SK-N-SH (cell line): Measurements from ENCODE around the gene CHRM4. TPM values are rescaled to one million over a fixed set of nuclear protein-coding genes. Genes with fewer than 3 reads are reported as not detected.

ENCODE experiments used
- CTCF ChIA-PET: fragments of 300-600, 350-600 bp; formaldehyde crosslinking; extraction: SDS; loops from one replicate; lab custom pipeline; 2021; lab: Yijun Ruan, JAX
- POLR2A ChIA-PET: fragments of 350-600 bp; sonication (Branson Sonifier 250); formaldehyde crosslinking; extraction: SDS; loops from one replicate; lab custom pipeline; 2020; ENCODE audit warnings: antibody characterized with exemption, inconsistent platforms; lab: Yijun Ruan, JAX
- DNase-seq: peaks from one replicate; pipeline ENCODE4 v3.0.0; 2012
- H2AFZ ChIP-seq: fragments of 200-600 bp; sonication (generic); 2 replicates; pipeline ENCODE4 v1.8.1; 2016; ENCODE audit warnings: antibody characterized with exemption, mild to moderate bottlenecking, low read depth
- H3F3A ChIP-seq: fragments of 200-600 bp; sonication (generic); replicated peaks from 2 replicates; pipeline ENCODE3; 2016; ENCODE audit warnings: antibody characterized with exemption, mild to moderate bottlenecking; ENCODE audit not compliant: insufficient read depth
- H3K27ac ChIP-seq, 2 experiments: fragments of 200-500 bp in 1 of 2; fragments of 200-600 bp in 1 of 2; sonication (Bioruptor generic) in 1 of 2; sonication (generic), shearing (Covaris generic) in 1 of 2; 2 replicates each; pipeline versions ENCODE4 v1.5.1 to v1.6.1; 2014 to 2016; ENCODE audit warnings: low read depth in 2 of 2, inconsistent platforms in 1 of 2, low read length in 1 of 2, mild to moderate bottlenecking in 1 of 2, mixed read lengths in 1 of 2
- H3K27me3 ChIP-seq: fragments of 200-600 bp; sonication (generic), shearing (Covaris generic); 2 replicates; pipeline ENCODE4 v1.6.1; 2016; ENCODE audit warnings: mixed run types; ENCODE audit not compliant: insufficient read depth
- H3K36me3 ChIP-seq, 2 experiments: fragments of 200-500 bp in 1 of 2; fragments of 200-600 bp in 1 of 2; sonication (Bioruptor generic) in 1 of 2; sonication (generic) in 1 of 2; replicated peaks in 1 of 2; 2 replicates each; pipeline versions ENCODE3 to v1.5.1; 2014 to 2016; ENCODE audit warnings: low read length in 1 of 2, mild to moderate bottlenecking in 1 of 2; ENCODE audit not compliant: insufficient read depth in 2 of 2, control insufficient read depth in 1 of 2
- H3K4me1 ChIP-seq, 2 experiments: fragments of 200-500 bp in 1 of 2; fragments of 200-600 bp in 1 of 2; sonication (Bioruptor generic) in 1 of 2; sonication (generic), shearing (Covaris generic) in 1 of 2; 2 replicates each; pipeline versions ENCODE4 v1.5.1 to v1.6.1; 2014 to 2016; ENCODE audit warnings: low read depth in 1 of 2, low read length in 1 of 2, mixed run types in 1 of 2; ENCODE audit not compliant: insufficient read depth in 2 of 2, control insufficient read depth in 1 of 2
- H3K4me2 ChIP-seq: fragments of 200-600 bp; sonication (generic), shearing (Covaris generic); 2 replicates; pipeline ENCODE4 v1.6.1; 2017; ENCODE audit warnings: mixed run types
- H3K4me3 ChIP-seq, 2 experiments: fragments of 200-500 bp in 1 of 2; fragments of 200-600 bp in 1 of 2; sonication (Bioruptor generic) in 1 of 2; sonication (generic), shearing (Covaris generic) in 1 of 2; 2 replicates each; pipeline versions ENCODE4 v1.5.1 to v1.8.1; 2014 to 2016; ENCODE audit warnings: low read depth in 2 of 2, inconsistent platforms in 1 of 2, low read length in 1 of 2, mild to moderate bottlenecking in 1 of 2, mixed read lengths in 1 of 2, moderate library complexity in 1 of 2
- H3K79me2 ChIP-seq: fragments of 200-600 bp; sonication (generic); 2 replicates; pipeline ENCODE4 v1.8.1; 2017; ENCODE audit warnings: mild to moderate bottlenecking; ENCODE audit not compliant: insufficient read depth
- H3K9ac ChIP-seq: fragments of 200-600 bp; sonication (generic); 2 replicates; pipeline ENCODE4 v1.6.1; 2017; ENCODE audit warnings: mixed run types
- H3K9me2 ChIP-seq: fragments of 200-600 bp; sonication (generic); 2 replicates; pipeline ENCODE4 v1.6.1; 2017; ENCODE audit warnings: mixed run types
- H3K9me3 ChIP-seq: fragments of 200-600 bp; sonication (generic); 2 replicates; pipeline ENCODE4 v1.6.1; 2017; ENCODE audit warnings: mixed run types, mild to moderate bottlenecking, moderate library complexity
- H4K20me1 ChIP-seq: fragments of 200-600 bp; sonication (generic); 2 replicates; pipeline ENCODE4 v1.6.1; 2017; ENCODE audit warnings: mild to moderate bottlenecking, mixed run types; ENCODE audit not compliant: insufficient read depth
- ELF1 ChIP-seq: IDR thresholded peaks from 2 replicates; pipeline ENCODE4 v1.4.0; 2012
- FOXJ3 ChIP-seq: sonication (generic); formaldehyde crosslinking; IDR thresholded peaks from 2 replicates; pipeline ENCODE4 v1.5.1; 2020; ENCODE audit warnings: mild to moderate bottlenecking, missing genetic modification reagents
- FOXM1 ChIP-seq: IDR thresholded peaks from 2 replicates; pipeline ENCODE4 v1.4.0; 2012; ENCODE audit warnings: low read depth, mild to moderate bottlenecking
- JUND ChIP-seq: IDR thresholded peaks from 2 replicates; pipeline ENCODE4 v1.4.0; 2012
- MXI1 ChIP-seq: IDR thresholded peaks from 2 replicates; pipeline ENCODE4 v1.6.1; 2012; ENCODE audit warnings: mild to moderate bottlenecking, low read depth, low read length, improper control_type of control experiment
- NFIC ChIP-seq: IDR thresholded peaks from 2 replicates; pipeline ENCODE4 v1.4.0; 2012; ENCODE audit warnings: borderline replicate concordance
- NRF1 ChIP-seq: IDR thresholded peaks from 2 replicates; pipeline ENCODE4 v1.6.1; 2012; ENCODE audit warnings: low read depth, mild to moderate bottlenecking, low read length
- POLR2AphosphoS5 ChIP-seq: IDR thresholded peaks from 2 replicates; pipeline ENCODE4 v1.6.1; 2012; ENCODE audit warnings: low read depth, low read length
- RAD21 ChIP-seq: IDR thresholded peaks from 2 replicates; pipeline ENCODE4 v1.6.1; 2012; ENCODE audit warnings: mild to moderate bottlenecking, low read length
- RFX5 ChIP-seq: IDR thresholded peaks from 2 replicates; pipeline ENCODE4 v1.6.1; 2012; ENCODE audit warnings: mild to moderate bottlenecking, improper control_type of control experiment, low read length
- SMC3 ChIP-seq: IDR thresholded peaks from 2 replicates; pipeline ENCODE4 v1.6.1; 2012; ENCODE audit warnings: low read depth, low read length, improper control_type of control experiment
- TAF1 ChIP-seq: IDR thresholded peaks from 2 replicates; pipeline ENCODE4 v1.6.1; 2012; ENCODE audit warnings: low read depth, mild to moderate bottlenecking, low read length, moderate library complexity, borderline replicate concordance
- TCF12 ChIP-seq: IDR thresholded peaks from 2 replicates; pipeline ENCODE4 v1.4.0; 2012
- TEAD4 ChIP-seq: IDR thresholded peaks from 2 replicates; pipeline ENCODE4 v1.4.0; 2012; ENCODE audit warnings: mild to moderate bottlenecking, borderline replicate concordance; ENCODE audit not compliant: insufficient read depth
- YY1 ChIP-seq: IDR thresholded peaks from 2 replicates; pipeline ENCODE4 v1.4.0; 2012; ENCODE audit warnings: low read depth, mild to moderate bottlenecking
- WGBS: methylation state at CpG from one replicate; pipeline ENCODE4 v1.1.6; 2017; ENCODE audit warnings: low lambda C conversion rate; 5-methylcytosine and 5-hydroxymethylcytosine counted together
- polyA plus RNA-seq, 3 experiments: library from polyadenylated mRNA; depleted of rRNA; stranded (reverse); fragments of >200 nt; gene quantifications; 2 replicates each; pipeline ENCODE4 v1.2.3, GENCODE V29; 2012
- TF ChIP-seq, protein P1 (sequence below): fragments of 150-350 bp; IDR thresholded peaks from 2 replicates; pipeline ENCODE4 v1.6.1; 2017; ENCODE audit warnings: antibody characterized with exemption, low read length, low read depth, borderline replicate concordance
- TF ChIP-seq, protein P2 (sequence below): IDR thresholded peaks from 2 replicates; pipeline ENCODE4 v1.4.0; 2012; ENCODE audit warnings: low read depth, borderline replicate concordance
- TF ChIP-seq, protein P3 (sequence below): IDR thresholded peaks from 2 replicates; pipeline ENCODE4 v1.6.1; 2012; ENCODE audit warnings: mild to moderate bottlenecking, low read depth, low read length, moderate library complexity
- TF ChIP-seq, protein P4 (sequence below): fragments of 150-350 bp; IDR thresholded peaks from 2 replicates; pipeline ENCODE4 v1.6.1; 2016; ENCODE audit warnings: mild to moderate bottlenecking, low read depth, low read length
- TF ChIP-seq, protein P5 (sequence below): IDR thresholded peaks from 2 replicates; pipeline ENCODE4; 2012
- TF ChIP-seq, protein P6 (sequence below): fragments of 200-600 bp; sonication (generic); IDR thresholded peaks from 2 replicates; pipeline ENCODE4 v1.6.1; 2017; ENCODE audit warnings: antibody characterized with exemption, mild to moderate bottlenecking, moderate library complexity

The CHRM4 gene
- polyA plus RNA-seq, 1 of the 3 experiments (the other 2 are of a cell fraction) = 0.26 TPM

DNA sequence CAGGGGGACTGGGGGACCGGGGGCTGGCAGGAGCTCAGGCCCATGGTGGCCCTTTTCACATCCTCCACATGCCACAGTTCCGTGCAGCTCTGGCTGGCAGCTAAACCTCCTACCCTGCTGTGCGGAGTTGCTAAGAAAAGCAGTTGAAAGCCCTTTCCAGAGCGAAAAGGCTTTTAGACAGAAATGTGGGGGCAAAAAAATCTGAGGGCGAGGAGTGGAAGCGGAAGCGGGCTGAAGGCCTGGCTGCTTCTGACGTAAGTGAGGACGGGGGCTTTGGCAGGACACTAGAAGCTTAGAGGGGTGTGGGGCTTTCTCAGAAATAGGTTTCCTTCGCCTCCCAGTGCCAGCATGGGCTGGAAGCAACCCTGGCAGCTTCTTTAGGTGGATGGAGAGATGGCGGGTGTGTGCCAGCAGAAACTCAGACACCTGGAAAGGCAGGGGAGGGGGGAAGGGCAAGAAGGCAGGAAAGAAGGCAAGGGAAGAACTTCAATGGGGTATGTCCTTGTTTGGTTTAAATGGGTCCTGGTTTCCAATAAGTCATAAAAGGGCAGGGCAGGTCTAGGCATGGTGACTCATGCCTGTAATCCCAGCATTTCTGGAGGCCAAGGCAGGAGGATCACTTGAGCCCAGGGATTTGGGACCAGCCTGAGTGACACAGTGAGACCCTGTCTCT is 55.5 kb downstream of the CHRM4 start (continued):
- TF ChIP-seq YY1 = no peak
- TF ChIP-seq MXI1 = no peak
- TF ChIP-seq, all 33 proteins: peak for 0

DNA sequence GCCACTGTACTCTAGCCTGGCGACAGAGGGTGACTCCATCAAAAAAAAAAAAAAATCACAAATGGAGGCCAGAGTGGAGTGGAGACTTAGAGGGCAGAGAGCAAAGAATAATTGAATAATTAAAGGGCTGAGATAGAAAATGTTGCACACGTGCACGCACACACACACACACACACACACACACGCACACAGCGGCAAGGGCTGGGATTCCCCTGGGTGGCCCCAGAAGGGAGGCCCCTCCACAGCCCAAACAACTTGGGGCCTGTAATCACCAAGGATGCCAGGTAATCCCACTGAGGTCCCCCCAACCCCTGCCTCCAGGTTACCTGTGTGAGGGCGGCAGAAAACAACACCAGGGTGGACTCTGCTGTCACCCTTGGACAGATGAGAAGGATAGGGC is 56.3 kb downstream of the CHRM4 start:
- CTCF ChIA-PET = interaction anchor here (0.9 to 3.7 kb wide), 4 partner anchors 14 to 48 kb away, joined by 4 to 11 read pairs (median 5); no protein-coding TSS in a partner anchor
- H3K79me2 ChIP-seq = no peaks in the 10 kb centered on the region

More for the DNA sequence above, 56.3 kb downstream of the CHRM4 start:
- TF ChIP-seq, protein P1, sequence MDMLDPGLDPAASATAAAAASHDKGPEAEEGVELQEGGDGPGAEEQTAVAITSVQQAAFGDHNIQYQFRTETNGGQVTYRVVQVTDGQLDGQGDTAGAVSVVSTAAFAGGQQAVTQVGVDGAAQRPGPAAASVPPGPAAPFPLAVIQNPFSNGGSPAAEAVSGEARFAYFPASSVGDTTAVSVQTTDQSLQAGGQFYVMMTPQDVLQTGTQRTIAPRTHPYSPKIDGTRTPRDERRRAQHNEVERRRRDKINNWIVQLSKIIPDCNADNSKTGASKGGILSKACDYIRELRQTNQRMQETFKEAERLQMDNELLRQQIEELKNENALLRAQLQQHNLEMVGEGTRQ = no peak
- TF ChIP-seq NFIC = no peak
- no peak for TF ChIP-seq FOXJ3 (CRISPR knock-in tag)
- TF ChIP-seq, protein P2, sequence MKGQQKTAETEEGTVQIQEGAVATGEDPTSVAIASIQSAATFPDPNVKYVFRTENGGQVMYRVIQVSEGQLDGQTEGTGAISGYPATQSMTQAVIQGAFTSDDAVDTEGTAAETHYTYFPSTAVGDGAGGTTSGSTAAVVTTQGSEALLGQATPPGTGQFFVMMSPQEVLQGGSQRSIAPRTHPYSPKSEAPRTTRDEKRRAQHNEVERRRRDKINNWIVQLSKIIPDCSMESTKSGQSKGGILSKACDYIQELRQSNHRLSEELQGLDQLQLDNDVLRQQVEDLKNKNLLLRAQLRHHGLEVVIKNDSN = no peak
- no peak for TF ChIP-seq TEAD4
- TF ChIP-seq NRF1 = no peak
- TF ChIP-seq TAF1 = no peak
- TF ChIP-seq, protein P3, sequence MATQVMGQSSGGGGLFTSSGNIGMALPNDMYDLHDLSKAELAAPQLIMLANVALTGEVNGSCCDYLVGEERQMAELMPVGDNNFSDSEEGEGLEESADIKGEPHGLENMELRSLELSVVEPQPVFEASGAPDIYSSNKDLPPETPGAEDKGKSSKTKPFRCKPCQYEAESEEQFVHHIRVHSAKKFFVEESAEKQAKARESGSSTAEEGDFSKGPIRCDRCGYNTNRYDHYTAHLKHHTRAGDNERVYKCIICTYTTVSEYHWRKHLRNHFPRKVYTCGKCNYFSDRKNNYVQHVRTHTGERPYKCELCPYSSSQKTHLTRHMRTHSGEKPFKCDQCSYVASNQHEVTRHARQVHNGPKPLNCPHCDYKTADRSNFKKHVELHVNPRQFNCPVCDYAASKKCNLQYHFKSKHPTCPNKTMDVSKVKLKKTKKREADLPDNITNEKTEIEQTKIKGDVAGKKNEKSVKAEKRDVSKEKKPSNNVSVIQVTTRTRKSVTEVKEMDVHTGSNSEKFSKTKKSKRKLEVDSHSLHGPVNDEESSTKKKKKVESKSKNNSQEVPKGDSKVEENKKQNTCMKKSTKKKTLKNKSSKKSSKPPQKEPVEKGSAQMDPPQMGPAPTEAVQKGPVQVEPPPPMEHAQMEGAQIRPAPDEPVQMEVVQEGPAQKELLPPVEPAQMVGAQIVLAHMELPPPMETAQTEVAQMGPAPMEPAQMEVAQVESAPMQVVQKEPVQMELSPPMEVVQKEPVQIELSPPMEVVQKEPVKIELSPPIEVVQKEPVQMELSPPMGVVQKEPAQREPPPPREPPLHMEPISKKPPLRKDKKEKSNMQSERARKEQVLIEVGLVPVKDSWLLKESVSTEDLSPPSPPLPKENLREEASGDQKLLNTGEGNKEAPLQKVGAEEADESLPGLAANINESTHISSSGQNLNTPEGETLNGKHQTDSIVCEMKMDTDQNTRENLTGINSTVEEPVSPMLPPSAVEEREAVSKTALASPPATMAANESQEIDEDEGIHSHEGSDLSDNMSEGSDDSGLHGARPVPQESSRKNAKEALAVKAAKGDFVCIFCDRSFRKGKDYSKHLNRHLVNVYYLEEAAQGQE = no peak
- no peak for TF ChIP-seq TCF12
- TF ChIP-seq ELF1 = no peak
- TF ChIP-seq, protein P4, sequence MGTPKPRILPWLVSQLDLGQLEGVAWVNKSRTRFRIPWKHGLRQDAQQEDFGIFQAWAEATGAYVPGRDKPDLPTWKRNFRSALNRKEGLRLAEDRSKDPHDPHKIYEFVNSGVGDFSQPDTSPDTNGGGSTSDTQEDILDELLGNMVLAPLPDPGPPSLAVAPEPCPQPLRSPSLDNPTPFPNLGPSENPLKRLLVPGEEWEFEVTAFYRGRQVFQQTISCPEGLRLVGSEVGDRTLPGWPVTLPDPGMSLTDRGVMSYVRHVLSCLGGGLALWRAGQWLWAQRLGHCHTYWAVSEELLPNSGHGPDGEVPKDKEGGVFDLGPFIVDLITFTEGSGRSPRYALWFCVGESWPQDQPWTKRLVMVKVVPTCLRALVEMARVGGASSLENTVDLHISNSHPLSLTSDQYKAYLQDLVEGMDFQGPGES = no peak
- TF ChIP-seq FOXM1 = no peak
- TF ChIP-seq POLR2AphosphoS5 = no peak
- TF ChIP-seq, protein P5, sequence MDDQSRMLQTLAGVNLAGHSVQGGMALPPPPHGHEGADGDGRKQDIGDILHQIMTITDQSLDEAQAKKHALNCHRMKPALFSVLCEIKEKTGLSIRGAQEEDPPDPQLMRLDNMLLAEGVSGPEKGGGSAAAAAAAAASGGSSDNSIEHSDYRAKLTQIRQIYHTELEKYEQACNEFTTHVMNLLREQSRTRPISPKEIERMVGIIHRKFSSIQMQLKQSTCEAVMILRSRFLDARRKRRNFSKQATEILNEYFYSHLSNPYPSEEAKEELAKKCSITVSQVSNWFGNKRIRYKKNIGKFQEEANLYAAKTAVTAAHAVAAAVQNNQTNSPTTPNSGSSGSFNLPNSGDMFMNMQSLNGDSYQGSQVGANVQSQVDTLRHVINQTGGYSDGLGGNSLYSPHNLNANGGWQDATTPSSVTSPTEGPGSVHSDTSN = no peak
- TF ChIP-seq, protein P6, sequence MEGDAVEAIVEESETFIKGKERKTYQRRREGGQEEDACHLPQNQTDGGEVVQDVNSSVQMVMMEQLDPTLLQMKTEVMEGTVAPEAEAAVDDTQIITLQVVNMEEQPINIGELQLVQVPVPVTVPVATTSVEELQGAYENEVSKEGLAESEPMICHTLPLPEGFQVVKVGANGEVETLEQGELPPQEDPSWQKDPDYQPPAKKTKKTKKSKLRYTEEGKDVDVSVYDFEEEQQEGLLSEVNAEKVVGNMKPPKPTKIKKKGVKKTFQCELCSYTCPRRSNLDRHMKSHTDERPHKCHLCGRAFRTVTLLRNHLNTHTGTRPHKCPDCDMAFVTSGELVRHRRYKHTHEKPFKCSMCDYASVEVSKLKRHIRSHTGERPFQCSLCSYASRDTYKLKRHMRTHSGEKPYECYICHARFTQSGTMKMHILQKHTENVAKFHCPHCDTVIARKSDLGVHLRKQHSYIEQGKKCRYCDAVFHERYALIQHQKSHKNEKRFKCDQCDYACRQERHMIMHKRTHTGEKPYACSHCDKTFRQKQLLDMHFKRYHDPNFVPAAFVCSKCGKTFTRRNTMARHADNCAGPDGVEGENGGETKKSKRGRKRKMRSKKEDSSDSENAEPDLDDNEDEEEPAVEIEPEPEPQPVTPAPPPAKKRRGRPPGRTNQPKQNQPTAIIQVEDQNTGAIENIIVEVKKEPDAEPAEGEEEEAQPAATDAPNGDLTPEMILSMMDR = no peak
- TF ChIP-seq JUND = no peak
- no peak for TF ChIP-seq RFX5
- no peak for TF ChIP-seq SMC3
- no peak for TF ChIP-seq RAD21
- Histone ChIP-seq H4K20me1 (no peaks in the 10 kb centered on the region), H3K9ac (no peak overlapping the region), H3K4me1 (peaks cover 11 to 27% of the 10 kb centered on the region in 2 experiments; a peak in 3 of 4 replicates), H3F3A (no peaks in the 10 kb centered on the region), H3K27ac (no peak overlapping the region), H3K4me2 (no peak overlapping the region), H3K27me3 (peaks cover 10% of the 10 kb centered on the region), H3K4me3 (no peak overlapping the region), H2AFZ (no peak overlapping the region), H3K9me3 (no peaks in the 10 kb centered on the region), H3K36me3 (no peaks in the 10 kb centered on the region), H3K9me2 (no peaks in the 10 kb centered on the region)
- POLR2A ChIA-PET = no interaction called here
- DNase-seq = no peak
- WGBS = 94% methylated on average over 6 of the region's 6 CpGs
